T47D (cell line): ENCODE results near the gene MOGAT3.

Experiments used
- DNase-seq, 2 experiments: peaks; one replicate each; pipeline versions ENCODE4 v3.0.0 to v3.0.0-alpha.2; 2011 to 2012; ENCODE audit warnings: low read depth in 1 of 2, low spot score in 1 of 2
- JUND ChIP-seq: IDR thresholded peaks from 2 replicates; pipeline ENCODE4 v1.6.1; 2012; ENCODE audit warnings: low read depth
- in situ Hi-C: cut with HindIII; loops from 2 replicates; pipeline ENCODE4 v1.10.0; 2016; ENCODE audit warnings: low sequenced_read_pairs, low pct_unique_long_range_greater_than_20kb

The MOGAT3 gene

DNA sequence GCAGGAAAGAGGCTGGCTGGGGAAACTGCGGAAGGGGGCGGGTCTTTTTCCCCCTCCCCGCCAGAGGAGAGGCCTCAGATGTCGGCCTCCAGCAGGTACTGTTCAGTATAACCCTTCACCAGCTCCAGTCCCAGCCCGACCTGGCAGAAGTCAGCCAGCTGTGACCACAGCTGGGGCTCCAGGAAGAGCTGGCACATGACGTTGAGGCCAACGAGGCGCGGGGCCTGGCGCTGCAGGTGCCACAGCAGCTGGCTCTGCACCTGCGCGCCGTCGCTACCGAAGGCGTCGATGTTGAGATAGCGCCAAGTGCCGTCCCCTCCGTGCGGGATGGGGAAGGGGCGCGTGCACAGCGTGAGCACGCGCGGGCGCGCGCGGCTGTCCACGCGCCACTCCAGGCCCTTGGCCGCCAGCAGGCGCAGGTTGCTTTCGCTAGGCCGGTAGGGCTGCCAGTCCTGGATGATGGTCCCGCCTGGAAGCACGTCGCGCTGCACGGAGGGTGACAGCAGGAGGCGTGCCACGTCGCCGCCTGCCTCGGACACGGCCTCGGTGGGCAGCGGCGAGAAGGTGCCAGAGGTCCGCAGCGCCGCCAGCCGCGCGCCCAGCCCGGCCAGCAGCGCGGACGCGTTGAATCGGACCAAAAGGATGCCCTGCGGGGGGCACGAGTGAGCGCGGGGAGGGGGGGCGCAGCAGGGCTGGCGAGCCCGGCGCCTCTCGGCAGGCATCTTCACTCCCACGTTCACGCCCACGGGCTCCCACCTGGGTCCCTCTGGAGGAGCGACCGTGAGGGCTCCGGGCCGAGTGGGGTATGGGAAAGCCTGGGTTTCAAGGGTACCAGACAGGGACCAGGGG lies 28.6 kb downstream of the MOGAT3 start:
- DNase-seq = peak in 1 of 2 experiments; percentile 37
- in situ Hi-C loops = no loop called here
- no peak for TF ChIP-seq JUND

DNA sequence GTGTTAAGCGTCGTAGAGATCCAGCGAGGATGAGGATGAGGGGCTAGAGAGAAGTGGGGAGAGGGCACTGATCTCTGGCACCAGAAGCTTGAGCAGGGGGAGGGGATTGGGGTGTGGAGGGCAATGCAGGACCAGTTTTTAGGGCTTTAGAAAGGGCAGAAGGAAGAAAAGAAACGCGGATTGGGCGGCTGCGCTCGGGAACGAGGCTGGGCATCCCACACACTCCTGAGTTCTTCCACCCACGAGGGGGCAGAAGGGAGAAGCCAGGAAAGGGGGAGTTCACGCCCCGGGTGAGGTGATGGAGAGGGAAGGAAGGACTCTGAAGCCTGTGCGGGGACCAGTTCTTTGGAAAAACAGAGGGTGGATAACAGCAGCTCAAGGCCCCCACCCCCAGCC lies 29.4 kb downstream of the MOGAT3 start:
- no peak for TF ChIP-seq JUND
- peak in 1 of 2 experiments; percentile 39 for DNase-seq
- in situ Hi-C loops = no loop called here

DNA sequence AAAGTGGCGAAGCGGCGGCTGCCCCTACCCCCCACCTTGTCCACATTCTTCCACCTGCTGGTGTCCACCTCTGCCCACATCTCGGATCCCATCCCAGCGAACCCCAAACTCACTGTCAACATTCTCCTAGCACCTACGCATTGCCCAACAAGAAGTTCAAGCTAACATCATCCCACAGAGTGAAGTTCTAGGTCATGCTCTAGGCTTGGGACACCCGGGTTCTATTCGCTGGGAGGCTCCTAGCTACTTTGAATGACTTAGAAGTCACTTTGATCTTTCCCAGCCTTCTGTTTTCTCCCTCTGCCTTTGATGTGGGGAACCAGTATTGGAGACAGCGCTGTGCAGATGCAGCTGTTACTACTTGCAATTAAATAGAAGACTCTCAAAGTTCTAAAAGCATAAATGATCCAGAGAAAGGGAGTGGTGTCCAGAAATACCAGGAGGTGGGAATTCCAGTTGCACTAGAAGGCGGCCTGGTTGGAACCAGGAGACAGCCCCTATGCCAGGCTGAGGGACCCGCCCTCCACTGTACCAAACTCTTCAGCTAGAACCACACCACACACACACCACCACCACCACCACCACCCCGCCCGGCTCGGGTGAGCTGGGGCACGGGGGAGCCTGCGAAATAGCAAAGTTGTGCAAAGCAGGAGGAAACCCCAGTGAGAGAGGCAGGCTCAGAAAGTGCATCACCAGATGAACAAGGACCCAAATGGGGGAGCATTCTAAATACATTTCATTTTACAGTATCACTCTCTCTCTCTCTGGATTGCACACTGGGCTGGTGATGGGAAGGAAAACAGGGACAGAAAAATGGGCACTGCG lies 30.0 kb downstream of the MOGAT3 start:
- in situ Hi-C loops = no loop called here
- TF ChIP-seq JUND = no peak
- no peak for DNase-seq

DNA sequence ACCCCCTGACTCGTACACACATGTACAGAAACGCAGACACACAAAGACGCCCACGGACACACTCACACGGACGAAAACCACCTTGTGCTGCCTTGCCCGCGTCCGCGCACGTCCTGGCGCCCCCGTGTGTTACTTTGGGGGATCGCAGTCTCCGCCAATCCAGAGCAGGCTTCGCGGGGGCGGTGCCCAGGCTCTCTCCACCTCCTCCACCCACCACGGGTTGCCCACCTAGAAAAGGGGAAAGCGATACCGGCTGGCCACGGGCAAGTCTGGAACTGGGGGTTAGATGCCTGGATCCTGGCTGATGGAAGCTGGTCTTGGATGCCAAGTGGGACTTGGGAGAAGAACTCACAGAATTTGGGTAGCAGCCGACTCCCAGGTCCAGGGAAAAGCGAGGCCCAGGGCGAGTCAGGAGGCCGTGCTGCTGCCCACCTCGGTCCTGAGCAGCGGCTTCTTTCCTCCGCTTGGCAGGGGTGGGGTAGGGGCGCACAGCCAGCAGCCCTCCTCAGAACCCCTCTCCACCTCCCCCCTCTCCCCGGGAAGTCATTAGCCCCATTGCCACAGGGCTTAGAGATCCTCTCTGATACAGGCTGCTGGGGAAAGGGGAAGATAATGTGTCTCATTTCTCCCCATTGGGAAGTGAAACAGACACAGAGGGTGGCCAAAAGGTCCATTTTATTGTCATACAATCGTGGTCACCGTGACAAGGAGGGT lies 30.8 kb downstream of the MOGAT3 start:
- TF ChIP-seq JUND = no peak
- DNase-seq = peak; percentile 44 to 58
- in situ Hi-C loops = no loop called here

DNA sequence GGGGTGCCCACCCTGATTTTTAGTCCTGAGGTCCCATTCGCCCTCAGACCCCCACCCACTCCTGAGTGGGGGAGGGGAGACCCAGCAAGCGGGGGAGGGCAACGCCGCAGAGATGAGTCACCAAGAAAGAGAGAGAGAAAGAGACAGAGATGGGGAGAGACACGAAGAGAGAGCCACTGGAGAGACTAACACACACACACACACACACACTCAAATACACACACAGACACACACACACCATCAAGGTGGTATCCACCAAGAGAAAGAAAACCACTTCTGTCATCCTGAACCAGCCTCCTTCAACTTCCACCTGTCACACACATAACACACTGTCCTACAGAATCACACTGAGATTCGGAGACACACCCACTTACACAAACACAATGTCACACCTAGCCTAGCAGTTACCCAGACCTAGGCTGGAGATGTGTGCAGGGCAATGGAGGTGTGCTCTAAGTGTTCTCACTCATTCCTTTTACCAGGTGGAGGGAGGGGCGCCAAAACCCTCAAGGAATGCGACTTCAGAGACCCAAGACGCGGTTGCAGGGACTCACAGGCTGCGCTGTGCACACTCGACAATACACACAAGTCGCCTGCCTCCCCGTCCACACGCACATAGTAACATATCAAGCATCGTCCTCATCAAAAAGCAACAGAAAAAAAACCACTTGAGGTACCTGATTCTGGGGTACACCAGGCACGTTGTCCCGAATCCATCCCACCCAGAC lies 31.6 kb downstream of the MOGAT3 start:
- no peak for DNase-seq
- in situ Hi-C loops = no loop called here
- no peak for TF ChIP-seq JUND

DNA sequence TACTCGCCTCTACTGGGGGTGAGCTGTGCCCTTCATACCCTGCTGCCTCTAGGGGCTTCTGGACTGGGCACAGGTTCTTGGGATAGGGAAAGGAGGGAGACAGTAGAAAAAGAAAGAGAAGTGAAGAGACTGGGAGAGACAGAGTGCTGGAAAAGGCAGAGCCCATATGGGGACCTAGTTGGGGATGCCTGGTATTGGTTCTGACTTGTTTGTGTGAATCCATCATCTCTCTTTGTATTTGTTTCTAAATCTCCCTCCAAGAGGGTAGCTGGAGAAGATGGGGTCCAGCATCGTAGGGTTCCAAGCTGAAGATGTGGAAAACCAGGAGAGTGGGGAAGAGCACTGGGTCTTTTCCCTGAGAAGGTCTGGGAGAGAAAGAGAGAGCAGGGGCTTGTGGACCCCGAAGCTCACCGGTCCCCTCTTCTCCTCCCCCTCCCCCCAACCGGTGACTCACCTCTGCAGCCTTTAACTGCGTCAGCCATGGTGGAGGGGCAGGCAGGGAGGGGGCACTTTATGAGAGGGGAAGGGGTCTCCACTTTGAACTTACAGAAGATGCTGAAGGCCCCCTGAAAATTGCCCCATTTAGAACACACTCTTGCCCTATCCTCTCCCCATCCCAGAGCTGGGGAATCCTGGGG lies 32.3 kb downstream of the MOGAT3 start:
- in situ Hi-C loops = no loop called here
- no peak for DNase-seq
- TF ChIP-seq JUND = no peak

DNA sequence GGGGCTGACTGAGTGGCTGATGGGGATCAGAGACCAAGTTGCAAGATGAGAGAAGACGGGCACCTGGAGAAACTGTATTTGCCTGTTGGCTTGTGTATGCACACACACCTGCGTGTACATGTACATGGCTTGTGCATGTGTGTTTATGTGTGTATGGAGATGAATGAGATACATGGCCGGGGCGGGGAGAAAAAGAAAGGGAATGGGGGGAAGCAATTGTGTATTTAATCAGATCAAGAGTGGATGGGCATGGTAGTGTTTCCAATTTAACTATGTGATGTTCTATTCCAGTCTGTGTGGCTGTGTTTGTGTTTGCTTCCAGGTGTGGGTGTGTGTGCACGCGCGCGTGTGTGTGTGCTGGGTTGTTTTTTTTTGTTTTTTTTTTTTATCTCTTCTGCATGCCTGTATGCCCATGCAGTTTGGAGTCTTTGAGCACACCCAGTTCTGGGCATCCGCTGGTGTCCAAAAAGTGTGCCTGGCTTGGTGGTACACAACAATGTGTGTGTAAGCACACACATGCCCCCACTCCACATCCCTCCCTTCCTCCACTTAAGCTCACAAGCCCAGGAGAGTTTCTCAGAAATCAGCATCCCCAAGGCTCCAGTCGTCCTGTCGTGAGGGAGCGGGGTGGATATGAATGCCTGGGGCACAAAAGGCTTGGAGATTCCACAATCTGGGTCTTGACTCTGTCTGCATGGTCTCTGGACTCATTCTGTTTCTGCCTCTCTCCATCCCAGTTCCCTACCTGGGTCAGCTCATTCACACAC lies 33.0 kb downstream of the MOGAT3 start:
- in situ Hi-C loops = no loop called here
- DNase-seq = no peak
- TF ChIP-seq JUND = no peak

DNA sequence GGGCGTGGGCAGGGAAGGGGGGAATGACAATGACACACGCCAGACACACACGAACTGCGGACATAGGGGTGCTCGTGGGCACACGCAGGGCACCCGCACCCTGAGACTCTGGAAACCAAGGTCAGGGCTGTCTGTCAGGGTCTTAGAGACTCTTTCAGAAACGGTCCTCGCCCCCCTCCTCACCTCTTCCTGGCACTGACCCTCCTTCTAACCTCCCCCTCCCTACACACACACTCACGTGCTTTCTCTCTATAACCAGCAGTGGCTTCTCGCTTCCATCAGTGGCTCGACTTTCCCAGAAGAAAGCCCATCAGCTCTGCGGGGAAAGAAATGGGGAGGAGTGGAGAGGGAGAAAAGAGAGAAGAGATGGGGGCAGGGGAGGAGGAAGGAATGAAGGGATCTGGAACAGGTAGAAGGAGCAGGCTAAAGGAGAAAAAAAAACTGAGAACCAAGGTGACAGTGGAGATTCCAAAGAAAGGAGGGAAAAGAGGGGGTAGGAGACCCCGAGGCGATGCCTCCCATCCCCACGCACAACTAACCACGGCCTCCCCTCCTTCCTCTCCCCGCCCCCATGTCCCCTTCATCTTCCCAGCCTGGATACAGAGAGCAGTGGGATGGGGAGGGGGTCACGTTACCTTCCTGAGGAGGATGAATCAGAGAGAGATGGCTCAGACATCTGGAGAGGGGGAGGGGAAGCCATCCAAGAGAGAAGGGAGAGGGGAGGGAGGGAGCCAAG lies 33.8 kb downstream of the MOGAT3 start:
- in situ Hi-C loops = no loop called here
- TF ChIP-seq JUND = no peak
- DNase-seq = no peak

DNA sequence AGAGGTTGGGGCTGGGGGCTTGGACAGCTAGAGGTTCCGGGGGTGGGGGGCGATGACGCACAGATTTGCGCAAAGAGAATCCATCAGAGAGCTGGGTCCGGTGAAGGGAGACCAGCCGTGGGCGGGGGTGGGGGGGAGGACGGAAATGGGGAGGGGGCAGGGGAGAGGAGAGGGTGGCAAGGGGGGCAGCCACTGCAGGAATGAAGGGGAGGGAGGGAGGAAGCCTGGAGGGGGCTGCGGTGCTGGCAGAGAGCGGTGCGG lies 34.3 kb downstream of the MOGAT3 start:
- no peak for DNase-seq
- in situ Hi-C loops = no loop called here
- TF ChIP-seq JUND = no peak

DNA sequence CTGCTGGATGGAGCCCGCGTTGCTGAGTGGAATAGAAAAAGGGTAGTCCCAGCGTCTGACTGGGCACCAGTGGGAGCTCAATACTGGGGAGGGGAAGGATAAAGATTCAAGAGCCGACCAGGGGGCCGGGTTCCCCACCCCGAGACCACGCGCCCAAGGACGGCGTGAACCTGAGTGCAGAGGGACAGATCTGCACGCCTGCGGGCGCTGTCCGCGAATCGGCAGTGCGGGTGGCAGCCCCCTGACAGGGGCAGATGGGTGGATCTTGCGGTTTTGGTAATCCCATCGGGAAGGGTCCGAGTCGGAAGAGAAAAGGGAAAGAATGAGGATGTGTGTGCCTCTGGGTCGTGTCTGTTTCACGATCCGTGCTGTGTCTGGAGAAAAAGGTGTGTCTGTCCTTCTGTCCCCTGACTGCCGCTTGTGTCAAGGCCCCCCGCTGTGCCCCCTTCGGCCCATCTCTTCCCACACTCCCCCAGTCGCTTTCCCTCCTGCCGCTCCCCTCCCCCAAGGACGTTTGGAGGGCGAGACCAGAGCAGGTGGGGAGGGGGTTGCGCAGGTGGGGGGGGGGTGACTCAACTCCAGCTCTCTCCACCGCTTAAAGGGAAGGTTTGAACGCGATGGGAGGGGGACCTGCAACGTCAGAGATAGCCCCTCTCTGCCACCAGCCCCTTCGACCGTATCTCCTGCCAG lies 34.7 kb downstream of the MOGAT3 start:
- in situ Hi-C loops = no loop called here
- no peak for TF ChIP-seq JUND
- no peak for DNase-seq
